ENCODE measurements around the gene ABCB8. TPM values are rescaled to one million over a fixed set of nuclear protein-coding genes. Genes with fewer than 3 reads are reported as not detected.
"Not testable (repeated sequence)": the region's sequence is repeated elsewhere in the genome, so short reads cannot be mapped to it uniquely, and the experiment has no call there.

ABCB8 gene
- polyA plus RNA-seq, 1 of the 3 experiments (the other 2 are of a cell fraction) = 36.0 TPM

DNA sequence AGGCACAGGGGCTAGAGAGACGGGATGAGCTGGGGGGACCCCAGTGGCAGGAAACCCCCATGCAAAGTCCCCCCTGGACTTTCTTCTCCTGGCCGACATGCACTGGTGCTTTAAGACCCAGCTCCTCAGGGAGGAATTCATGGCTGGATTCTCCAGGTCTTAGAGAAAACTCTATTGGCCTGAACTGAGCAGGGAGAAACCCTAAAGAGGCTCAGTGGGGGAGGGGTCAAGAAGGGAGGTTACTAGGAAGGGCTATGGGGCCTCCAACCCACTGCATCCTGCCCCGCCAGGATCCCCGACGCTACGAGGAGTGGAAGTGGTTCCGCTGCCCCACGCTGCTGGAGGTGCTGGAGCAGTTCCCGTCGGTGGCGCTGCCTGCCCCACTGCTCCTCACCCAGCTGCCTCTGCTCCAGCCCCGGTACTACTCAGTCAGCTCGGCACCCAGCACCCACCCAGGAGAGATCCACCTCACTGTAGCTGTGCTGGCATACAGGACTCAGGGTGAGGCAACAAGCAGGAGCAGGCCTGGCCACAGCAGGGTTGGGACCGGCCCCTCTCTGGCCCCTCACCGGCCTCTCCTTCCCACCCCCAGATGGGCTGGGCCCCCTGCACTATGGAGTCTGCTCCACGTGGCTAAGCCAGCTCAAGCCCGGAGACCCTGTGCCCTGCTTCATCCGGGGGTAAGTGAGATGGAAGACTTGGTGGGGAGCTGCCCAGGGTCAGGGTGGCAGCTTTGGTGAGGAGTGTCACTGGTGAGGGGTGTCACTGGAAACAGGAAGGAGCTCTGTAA is 17.7 kb upstream of the ABCB8 start:
- H3K9ac ChIP-seq = no peak overlapping the region
- H3K4me3 ChIP-seq (ENCODE audit: low read depth in 2 of 2, low read length in 1 of 2) = no peak overlapping the region
- ChIA-PET POLR2A (interaction anchor here (0.6 to 0.9 kb wide), 2 partner anchors 12 to 16 kb away, joined by 3 to 5 read pairs; no protein-coding TSS in a partner anchor), CTCF (interaction anchor here (0.5 to 11.3 kb wide), 20 partner anchors 10 to 642 kb away, joined by 3 to 151 read pairs (median 6); partner anchors contain the start of genes ABCB8, ATG9B, FASTK and GBX1)
- H3K9me2 ChIP-seq = no peaks in the 10 kb centered on the region
- no peak overlapping the region for H3K4me2 ChIP-seq
- peaks cover 0 to 30% of the 10 kb centered on the region in 2 experiments; a peak in 1 of 4 replicates for H3K4me1 ChIP-seq (ENCODE audit: control insufficient read depth in 1 of 2, insufficient read depth in 2 of 2, low read depth in 1 of 2, low read length in 1 of 2)
- no peaks in the 10 kb centered on the region for H3K79me2 ChIP-seq (ENCODE audit: insufficient read depth)
- TF ChIP-seq SMC3 (IDR thresholded peaks at IDR 0.05; ENCODE audit: low read depth, low read length) = no peak
- no peak for TF ChIP-seq GABPA (IDR thresholded peaks at IDR 0.05; ENCODE audit: low read depth)
- no peak for TF ChIP-seq FOXM1 (IDR thresholded peaks at IDR 0.05; ENCODE audit: low read depth)
- H4K20me1 ChIP-seq (ENCODE audit: insufficient read depth) = no peaks in the 10 kb centered on the region
- H3K36me3 ChIP-seq (replicated peaks in 1 of 2; ENCODE audit: control insufficient read depth in 1 of 2, insufficient read depth in 2 of 2, low read length in 1 of 2) = no peaks in the 10 kb centered on the region
- 0 out of 2 replicates have a peak, but pooled peaks cover 5% of the 10 kb centered on the region for H3K27me3 ChIP-seq (ENCODE audit: insufficient read depth)
- H2AFZ ChIP-seq (ENCODE audit: low read depth) = no peak overlapping the region
- H3K9me3 ChIP-seq = no peaks in the 10 kb centered on the region
- no peak overlapping the region for H3K27ac ChIP-seq (ENCODE audit: low read depth in 2 of 2, low read length in 1 of 2)
- WGBS (ENCODE audit: low lambda C conversion rate) = 74% methylated on average over 13 of the region's 18 CpGs
- H3F3A ChIP-seq (replicated peaks; ENCODE audit: insufficient read depth) = no peaks in the 10 kb centered on the region
- DNase-seq = no peak

DNA sequence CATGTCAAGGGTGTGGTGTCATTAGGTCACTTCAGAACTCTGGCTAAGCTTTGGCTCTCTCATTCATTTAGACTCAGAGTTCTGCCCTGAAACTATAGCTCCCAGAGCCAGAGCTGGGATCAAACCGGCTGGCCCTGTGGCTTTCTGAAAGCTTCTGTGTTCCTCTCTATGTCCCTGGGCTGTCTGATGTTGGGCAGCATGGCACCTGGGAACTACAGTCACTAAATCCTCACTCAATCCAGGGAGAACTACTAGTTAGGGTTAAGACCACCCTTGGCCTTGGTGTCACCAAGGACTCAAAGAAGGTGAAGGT is 17.2 kb upstream of the ABCB8 start:
- Histone ChIP-seq H3K4me3 (ENCODE audit: low read depth in 2 of 2, low read length in 1 of 2) (no peak overlapping the region), H4K20me1 (ENCODE audit: insufficient read depth) (no peaks in the 10 kb centered on the region), H3K4me2 (no peak overlapping the region), H3K9me3 (no peaks in the 10 kb centered on the region), H3K27me3 (ENCODE audit: insufficient read depth) (0 out of 2 replicates have a peak, but pooled peaks cover under 1% of the 10 kb centered on the region), H2AFZ (ENCODE audit: low read depth) (no peak overlapping the region), H3K4me1 (ENCODE audit: control insufficient read depth in 1 of 2, insufficient read depth in 2 of 2, low read depth in 1 of 2, low read length in 1 of 2) (peaks cover 0 to 30% of the 10 kb centered on the region in 2 experiments; a peak in 1 of 4 replicates), H3K79me2 (ENCODE audit: insufficient read depth) (no peaks in the 10 kb centered on the region), H3K27ac (ENCODE audit: low read depth in 2 of 2, low read length in 1 of 2) (no peak overlapping the region), H3F3A (replicated peaks; ENCODE audit: insufficient read depth) (no peaks in the 10 kb centered on the region), H3K9ac (no peak overlapping the region), H3K36me3 (replicated peaks in 1 of 2; ENCODE audit: control insufficient read depth in 1 of 2, insufficient read depth in 2 of 2, low read length in 1 of 2) (no peaks in the 10 kb centered on the region), H3K9me2 (no peaks in the 10 kb centered on the region)
- ChIA-PET POLR2A (interaction anchor here (0.6 kb wide), 1 partner anchor 12 kb away, joined by 3 read pairs; no protein-coding TSS in a partner anchor), CTCF (interaction anchor here (0.7 to 11.3 kb wide), 17 partner anchors 10 to 643 kb away, joined by 3 to 151 read pairs (median 5); partner anchors contain the start of genes ATG9B, FASTK, GBX1 and NOS3)
- DNase-seq = no peak
- no peak for TF ChIP-seq SMC3 (IDR thresholded peaks at IDR 0.05; ENCODE audit: low read depth, low read length)
- TF ChIP-seq, protein P1, sequence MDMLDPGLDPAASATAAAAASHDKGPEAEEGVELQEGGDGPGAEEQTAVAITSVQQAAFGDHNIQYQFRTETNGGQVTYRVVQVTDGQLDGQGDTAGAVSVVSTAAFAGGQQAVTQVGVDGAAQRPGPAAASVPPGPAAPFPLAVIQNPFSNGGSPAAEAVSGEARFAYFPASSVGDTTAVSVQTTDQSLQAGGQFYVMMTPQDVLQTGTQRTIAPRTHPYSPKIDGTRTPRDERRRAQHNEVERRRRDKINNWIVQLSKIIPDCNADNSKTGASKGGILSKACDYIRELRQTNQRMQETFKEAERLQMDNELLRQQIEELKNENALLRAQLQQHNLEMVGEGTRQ (IDR thresholded peaks at IDR 0.05; ENCODE audit: borderline replicate concordance, low read depth, low read length) = no peak
- TF ChIP-seq, protein P2, sequence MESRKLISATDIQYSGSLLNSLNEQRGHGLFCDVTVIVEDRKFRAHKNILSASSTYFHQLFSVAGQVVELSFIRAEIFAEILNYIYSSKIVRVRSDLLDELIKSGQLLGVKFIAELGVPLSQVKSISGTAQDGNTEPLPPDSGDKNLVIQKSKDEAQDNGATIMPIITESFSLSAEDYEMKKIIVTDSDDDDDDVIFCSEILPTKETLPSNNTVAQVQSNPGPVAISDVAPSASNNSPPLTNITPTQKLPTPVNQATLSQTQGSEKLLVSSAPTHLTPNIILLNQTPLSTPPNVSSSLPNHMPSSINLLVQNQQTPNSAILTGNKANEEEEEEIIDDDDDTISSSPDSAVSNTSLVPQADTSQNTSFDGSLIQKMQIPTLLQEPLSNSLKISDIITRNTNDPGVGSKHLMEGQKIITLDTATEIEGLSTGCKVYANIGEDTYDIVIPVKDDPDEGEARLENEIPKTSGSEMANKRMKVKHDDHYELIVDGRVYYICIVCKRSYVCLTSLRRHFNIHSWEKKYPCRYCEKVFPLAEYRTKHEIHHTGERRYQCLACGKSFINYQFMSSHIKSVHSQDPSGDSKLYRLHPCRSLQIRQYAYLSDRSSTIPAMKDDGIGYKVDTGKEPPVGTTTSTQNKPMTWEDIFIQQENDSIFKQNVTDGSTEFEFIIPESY (IDR thresholded peaks at IDR 0.05; ENCODE audit: borderline replicate concordance, low read depth) = no peak
- 75% methylated on average over 1 of the region's 1 CpG for WGBS (ENCODE audit: low lambda C conversion rate)

DNA sequence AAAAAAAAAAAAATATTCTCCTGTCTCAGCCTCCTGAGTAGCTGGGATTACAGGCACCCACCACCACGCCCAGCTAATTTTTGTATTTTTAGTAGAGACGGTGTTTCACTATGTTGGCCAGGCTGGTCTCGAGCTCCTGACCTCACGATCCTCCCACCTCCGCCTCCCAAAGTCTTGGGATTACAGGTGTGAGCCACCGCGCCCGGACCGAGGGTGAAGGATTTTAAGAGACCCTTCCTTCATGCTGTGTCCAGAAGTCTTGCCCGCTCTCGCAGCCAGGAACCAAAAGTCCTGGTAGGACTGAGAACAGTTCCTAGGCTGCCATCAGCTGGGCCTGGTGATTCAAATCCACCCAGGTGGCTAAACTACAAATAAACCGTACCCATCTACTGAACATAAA is 16.6 kb upstream of the ABCB8 start:
- 81% methylated on average over 12 of the region's 12 CpGs for WGBS (ENCODE audit: low lambda C conversion rate)
- H2AFZ ChIP-seq (ENCODE audit: low read depth); H4K20me1 ChIP-seq (ENCODE audit: insufficient read depth); DNase-seq; H3F3A ChIP-seq (replicated peaks; ENCODE audit: insufficient read depth); H3K9me3 ChIP-seq; H3K36me3 ChIP-seq (replicated peaks in 1 of 2; ENCODE audit: control insufficient read depth in 1 of 2, insufficient read depth in 2 of 2, low read length in 1 of 2); H3K27me3 ChIP-seq (ENCODE audit: insufficient read depth); H3K27ac ChIP-seq (ENCODE audit: low read depth in 2 of 2, low read length in 1 of 2); H3K4me3 ChIP-seq (ENCODE audit: low read depth in 2 of 2, low read length in 1 of 2); H3K9me2 ChIP-seq; H3K9ac ChIP-seq; H3K79me2 ChIP-seq (ENCODE audit: insufficient read depth); H3K4me2 ChIP-seq: not testable (repeated sequence)
- peaks cover 0 to 30% of the 10 kb centered on the region in 2 experiments; a peak in 1 of 4 replicates for H3K4me1 ChIP-seq (ENCODE audit: control insufficient read depth in 1 of 2, insufficient read depth in 2 of 2, low read depth in 1 of 2, low read length in 1 of 2)
- ChIA-PET CTCF (interaction anchor here (0.9 to 11.3 kb wide), 14 partner anchors 20 to 644 kb away, joined by 3 to 151 read pairs (median 4); partner anchors contain the start of genes FASTK, GBX1 and NOS3), POLR2A (interaction anchor here (0.6 kb wide), 1 partner anchor 11 kb away, joined by 3 read pairs; no protein-coding TSS in a partner anchor)

Measured in SK-N-SH (cell line).